Lower leg skin (tissue), 3 donors: ENCODE results near the gene PLEKHM3.

Experiments used
- CTCF ChIP-seq, 3 donors: fragments of 450-650 bp; IDR thresholded peaks; one replicate each; pipeline ENCODE4 v1.5.1; 2016; ENCODE audit warnings: antibody characterized with exemption in 3 of 3, mild to moderate bottlenecking in 3 of 3, moderate library complexity in 2 of 3
- POLR2A ChIP-seq, 2 donors: fragments of 450-650 bp; IDR thresholded peaks; one replicate each; pipeline ENCODE4 v1.6.1; 2016 to 2017; ENCODE audit warnings: antibody characterized with exemption in 2 of 2, mild to moderate bottlenecking in 1 of 2, moderate library complexity in 1 of 2

- TF ChIP-seq CTCF (IDR thresholded peaks at IDR 0.05) (no peak), POLR2A (IDR thresholded peaks at IDR 0.05) (no peak)
These were observed 49.5 kb upstream of the PLEKHM3 start for GRCh38 chr2:208074610-208075356.
